Measurements from ENCODE around the gene MIAT.

Gene MIAT

DNA sequence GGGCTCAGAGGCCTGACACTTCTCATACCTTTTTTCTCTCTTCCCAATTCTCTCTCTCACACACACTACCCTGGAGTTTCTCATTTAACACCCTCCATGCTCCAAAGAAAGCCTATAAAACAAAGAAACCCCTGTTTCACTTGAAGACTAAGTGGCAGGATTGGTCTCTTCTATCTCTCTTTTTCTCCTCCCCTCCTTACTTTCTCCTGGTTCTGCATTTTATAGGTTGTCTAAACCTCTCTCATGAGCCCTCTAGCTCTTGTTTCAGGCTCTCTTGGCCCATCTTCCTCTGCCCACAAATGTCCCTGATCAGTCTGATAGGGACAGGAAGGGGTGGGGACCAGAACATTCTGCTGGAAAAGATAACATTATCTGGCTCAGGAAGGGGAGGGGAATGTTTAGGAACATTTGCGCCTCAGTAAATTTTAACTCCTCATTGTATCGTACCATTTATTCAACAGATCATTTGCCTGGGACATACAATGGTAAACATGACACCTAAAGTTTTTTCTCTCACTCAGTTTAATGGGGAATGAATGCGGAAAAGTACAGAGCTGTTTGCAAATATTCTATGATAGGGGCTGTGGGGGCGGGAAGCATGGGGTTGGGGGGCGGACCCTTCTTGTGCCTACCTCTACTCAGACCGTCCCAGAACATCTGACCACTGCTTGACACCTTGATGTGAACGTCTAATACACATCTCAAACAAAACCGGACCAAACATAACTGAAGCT is 24.8 kb upstream of the MIAT start:
- DNase-seq: no peak

DNA sequence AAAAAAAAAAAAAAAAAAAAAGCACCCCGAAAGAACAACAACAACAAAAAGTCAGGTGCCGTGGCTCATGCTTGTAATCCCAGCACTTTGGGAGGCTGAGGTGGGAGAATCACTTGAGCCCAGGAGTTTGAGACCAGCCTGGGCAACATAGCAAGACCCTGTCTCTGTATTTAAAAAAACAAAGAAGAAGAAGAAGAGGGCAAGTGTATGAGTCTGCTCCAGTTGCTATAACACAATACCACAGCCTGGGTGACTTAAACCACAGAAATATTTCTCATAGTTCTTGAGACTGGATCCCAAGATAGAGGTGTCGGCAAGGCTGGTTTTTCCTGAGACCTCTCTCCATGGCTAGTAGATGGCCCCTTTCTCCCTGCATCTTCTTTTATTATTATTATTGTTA is 23.2 kb upstream of the MIAT start:
- no peak for DNase-seq

DNA sequence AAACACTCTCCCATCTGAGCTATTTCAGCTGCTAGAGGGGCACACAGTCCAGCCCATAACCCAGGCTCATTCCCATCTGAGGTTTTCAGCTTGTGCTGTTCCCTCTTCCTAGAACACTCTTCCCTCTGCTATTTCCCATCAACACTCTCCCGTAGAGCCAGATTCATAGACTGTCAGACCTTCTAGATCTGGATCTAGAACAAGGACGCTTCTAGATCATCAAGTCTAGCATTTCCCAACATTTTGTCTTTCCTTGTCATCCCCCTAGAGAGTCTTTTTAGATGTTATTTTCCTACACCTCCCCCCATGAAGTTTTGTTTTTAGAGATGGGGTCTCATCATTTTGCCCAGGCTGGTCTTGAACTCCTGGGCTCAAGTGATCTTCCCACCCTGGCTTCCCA is 22.3 kb upstream of the MIAT start:
- DNase-seq: no peak

DNA sequence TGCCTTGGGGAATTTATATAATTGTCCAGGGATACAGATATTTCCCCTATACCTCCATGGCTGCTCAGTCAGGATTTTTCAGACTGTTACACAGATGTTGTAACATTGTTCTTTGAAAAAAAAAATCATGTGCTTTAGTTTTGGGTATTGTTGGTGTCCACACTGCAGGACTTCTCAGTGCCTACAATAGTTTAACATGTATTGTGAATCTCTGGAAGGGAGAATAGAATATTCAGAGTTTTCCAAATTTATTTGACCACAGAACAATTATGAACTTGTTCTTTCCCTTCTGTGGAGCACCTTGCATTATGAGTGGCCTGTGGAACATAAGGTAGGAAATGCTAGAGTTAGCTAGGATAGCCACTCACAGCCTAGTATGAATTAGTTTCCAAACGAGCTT is 21.1 kb upstream of the MIAT start:
- no peak for DNase-seq

DNA sequence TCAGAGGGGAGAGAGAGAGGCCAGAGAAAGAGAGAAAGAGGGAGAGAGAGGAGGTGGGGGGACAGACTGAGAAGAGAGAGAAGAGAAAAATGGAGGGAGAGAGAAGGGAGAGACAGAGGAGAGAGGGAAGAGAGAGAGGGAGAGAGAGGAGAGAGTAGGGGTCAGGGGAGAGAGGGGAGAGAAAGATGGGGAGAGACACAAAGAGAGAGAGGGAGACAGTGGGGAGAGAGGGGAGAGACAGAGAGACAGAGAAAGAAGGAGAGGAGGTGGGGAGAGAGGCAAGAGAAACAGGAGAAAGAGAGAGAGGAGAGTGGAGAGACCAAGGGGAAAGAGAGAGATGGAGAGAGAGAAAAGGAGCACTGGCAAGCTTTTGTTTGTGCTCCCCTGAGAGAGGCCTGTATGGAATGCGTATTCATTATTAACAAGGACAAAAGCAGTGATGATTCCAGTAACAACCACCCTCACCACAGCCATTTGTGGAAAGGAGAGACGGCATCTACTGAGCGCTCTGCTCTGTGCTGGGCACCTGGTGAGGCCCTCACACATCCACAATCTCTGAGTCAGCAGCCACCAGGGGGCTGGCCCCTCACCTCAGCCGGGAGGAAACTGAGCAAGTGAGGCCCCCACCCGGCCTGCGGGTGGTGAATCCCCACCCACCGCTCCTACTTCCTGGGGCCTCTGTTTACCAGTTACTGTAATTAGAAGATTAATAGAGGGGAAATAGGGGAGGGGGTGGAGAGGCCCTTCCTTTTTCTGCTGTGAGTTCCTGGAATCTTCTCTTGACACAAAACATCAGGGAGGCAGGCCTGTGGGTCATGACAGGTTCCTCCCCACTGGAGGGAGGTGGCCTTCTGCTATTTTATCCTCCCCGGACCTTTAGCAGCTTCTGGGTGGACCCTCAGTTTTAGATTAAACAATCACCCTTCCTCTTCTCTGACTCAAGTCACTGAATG is 14.6 kb upstream of the MIAT start:
- DNase-seq: no peak

DNA sequence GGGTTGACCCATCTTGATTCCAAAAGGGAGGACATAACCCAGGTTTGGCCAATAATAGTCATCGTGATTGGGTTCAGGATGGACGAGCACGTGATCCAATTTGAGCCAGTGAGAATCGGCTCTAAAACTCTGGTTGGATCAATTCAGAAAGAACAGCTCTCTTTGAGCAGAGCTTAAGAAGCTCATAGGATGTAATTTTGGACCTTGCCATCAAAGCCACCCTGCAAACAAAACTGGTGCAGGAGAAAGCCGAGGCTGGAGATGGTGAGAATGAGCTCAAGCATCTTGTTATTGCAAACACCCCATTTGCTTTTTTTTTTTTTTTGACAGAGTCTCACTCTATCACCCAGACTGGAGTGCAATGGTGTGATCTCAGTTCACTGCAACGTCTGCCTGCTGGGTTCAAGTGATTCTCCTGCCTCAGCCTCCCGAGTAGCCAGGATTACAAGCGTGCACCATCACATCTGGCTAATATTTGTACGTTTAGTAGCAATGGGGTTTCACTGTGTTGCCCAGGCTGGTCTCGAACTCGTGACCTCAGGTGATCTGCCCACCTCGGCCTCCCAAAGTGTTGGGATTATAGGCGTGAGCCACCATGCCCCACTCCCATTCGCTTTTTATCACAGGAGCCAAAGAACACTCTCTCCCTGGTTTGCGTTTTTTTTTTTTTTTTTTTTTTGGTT is 13.8 kb upstream of the MIAT start:
- no peak for DNase-seq

DNA sequence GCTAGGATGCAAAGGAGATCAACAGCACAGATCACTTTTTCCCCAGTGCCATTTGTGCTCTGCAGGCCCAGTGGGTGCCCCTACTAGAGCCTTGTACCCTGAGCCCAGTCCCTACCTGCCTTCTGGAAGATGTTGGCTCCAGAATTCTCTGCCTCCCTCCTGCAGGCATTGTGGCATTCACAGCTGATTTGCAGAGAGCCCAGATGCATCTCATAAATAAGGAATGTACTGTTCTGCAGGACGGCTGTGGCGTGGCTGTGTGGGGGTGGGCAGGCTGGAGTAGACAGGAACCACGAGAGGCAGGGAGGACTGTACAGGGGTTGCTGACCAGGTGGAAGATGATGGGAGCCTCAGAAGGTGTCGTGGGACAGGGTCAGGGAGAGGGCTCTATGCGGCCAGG is 11.2 kb upstream of the MIAT start:
- no peak for DNase-seq

DNA sequence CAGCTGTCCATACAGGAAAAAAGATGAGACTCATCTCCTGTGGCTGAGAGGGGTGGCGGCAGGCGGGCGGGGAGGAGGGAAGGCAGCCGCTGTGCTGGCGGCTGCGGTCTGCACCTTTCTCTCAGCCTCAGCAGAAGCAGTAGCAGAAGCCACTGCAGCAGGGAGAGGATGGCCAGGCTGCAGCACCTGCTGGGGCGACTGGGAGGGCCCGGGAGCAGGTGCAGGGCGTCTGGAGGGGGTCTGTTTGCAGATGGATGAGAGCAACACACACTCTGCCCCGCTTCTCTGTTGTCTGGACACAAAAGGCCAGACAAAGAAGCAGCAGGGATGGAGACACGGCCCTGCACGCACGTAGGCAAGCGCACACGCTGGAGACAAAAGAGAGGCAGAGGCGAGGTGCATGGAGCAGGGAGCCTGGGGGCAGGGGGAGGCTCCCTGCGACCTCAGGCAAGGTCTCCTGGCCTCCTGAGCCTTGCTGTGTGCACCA is 9.3 kb upstream of the MIAT start:
- no peak for DNase-seq

DNA sequence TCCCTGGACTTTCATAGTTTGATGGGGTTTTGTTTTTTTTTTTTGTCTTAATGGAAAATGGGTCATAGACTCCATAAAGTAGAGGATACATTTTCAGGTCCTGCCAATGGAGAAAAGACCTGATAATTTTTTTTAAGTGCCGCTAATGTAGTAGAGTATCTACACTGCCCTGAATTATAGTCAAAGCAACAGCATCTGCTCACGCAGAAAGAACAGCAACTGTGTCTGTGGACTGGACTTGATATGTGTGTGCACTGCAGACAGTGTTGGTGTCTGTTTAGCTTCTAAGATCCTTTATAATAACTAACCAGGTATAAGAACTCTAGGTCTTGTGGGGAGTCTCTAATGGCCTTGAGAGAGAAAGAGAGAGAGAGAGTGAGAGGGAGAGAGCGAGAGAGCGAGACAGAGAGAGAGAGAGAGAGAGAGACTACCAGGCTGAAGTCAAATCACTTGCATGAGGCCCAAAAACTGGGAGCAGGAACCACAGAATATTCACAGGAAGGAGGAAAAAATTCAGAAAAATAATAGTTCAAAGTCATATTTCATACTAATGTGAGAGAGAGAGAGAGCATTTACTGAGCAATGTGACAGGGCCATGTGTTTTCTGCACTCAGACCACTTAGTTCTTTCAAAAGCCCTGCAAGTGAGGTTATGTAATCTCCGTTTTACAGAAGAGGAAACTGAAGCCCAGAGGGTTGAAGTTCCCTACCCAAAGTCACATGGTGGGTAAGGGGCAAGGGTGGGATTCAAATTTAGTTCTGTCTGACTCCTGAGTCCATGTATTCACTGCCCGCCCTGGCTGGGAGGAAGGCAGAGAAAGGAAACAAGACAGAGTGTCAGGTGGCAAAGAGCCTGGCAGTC is 8.6 kb upstream of the MIAT start:
- DNase-seq: no peak

DNA sequence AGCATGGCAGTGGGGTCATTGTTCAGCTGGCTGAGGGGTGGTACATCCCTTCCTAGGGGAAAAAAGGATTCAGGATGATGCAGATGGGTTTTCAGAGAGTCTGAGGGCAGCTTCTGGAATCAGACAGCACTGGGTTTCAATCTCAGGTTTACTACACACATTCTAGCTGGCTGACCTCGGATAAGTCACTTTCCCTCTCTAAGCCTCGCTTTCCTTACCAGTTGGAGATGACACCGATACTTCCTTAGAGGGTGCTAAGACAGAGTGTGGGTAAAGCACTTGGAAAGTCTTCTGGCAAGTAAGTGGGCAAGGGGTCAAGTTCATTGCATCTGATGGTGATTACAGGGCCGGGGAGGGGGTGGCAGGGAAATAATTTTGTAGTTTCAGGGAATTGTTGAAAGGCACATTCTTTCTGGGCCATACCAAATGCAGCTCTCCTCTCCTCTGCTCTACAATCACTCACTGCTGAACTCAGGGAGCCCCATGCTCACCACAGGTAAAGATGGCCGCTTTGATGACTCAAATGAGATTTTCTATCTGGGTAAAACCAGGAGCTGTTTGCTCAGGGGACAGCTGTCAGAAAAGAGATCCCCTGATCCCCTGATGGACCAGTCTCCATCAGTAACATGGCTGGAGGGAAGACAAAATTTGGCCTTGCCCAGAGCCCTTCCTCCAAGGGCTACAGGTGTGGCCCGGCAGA is 6.5 kb upstream of the MIAT start:
- DNase-seq: no peak

DNA sequence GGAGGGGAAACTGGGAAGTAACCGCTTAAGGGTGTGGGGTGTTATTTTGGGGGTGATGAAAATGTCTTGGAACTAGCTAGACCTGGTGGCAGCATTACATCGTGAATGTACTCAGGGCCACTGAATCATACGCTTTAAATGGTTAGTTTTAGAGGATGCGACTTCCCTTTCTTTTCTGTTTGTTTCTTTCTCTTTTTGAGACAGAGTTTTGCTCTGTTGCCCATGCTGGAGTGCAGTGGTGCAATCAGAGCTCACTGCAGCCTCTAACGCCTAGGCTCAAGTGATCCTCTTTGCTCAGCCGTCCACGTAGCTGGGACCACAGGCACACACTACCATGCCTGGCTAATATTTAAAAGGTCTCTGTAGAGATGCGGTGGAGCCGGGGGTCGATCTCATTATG is 5.6 kb upstream of the MIAT start:
- DNase-seq: no peak

DNA sequence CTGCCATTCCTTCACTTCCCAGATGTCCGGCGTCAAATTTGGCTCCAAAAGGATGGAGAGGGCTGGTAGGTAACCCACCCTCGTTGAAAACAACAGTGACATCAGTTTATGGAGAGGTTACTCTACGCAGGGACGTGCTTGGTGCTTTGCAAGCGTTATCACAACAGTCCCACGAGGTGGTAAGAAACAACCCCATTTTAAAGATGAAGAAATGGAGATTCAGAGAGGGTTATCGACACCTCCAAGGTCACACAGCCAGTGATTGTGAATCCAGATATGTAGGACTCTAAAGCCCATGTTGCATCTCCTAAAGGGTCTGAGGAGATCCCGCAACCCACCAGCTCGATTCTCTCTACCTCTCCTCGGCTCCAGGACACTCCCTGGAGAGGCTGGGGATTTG is 773 bp downstream of the MIAT start:
- DNase-seq: no peak

DNA sequence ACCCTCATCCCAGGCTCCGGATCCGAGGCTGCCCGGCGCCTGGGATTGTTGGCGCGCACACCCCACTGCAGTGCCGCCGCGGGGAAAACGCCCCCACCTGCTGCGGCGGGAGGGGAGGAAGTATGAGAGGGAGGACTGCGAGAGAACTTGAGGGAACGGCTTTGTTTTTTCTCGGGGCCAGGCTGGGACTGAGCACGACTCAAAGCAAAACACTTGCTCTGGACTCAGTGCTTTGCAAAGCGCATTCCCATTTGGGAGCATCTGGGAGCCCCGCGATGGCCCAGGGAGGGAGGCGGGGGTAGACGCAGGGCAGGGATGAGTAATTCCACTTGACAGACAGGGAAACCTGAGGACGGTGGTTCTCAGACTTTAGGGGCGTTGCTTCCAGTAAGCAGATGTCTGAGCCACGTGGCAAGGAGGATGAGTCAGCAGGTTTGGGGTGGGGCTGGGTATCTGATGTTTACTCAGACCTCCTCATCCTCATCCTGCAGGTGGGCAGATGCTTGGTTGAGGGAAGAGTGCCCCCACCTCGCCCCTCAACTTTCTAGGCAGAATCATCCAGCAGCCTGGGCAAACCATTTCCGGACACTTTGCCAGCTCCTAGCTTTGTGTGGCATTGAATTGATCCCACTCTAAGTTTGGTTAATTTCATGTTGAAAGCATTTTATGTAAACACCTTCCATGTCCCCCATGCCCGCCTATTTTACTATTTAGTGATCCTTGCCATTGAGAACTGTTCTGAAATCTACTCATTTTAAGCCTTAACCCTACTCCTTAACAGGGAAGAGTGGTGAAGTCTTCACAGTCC is 1.5 kb downstream of the MIAT start:
- peak; percentile 84 for DNase-seq

DNA sequence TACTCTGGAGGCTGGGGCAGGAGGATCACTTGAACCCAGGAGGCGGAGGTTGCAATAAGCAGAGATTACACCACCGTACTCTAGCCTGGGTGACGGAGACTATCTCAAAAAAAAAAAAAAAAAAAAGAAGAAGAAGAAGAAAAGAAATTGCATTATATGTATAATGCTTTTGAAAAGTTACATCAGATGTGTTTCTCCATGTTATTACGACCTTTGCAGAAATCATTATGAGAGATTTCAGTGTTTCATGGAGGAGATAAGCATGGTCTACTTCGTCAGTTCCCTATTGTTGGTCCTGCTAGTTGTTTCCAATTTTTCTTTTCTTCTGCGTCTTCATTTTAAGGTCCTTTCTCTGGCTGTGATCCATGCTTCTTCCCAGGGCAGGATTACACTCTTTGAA is 3.0 kb downstream of the MIAT start:
- no peak for DNase-seq

DNA sequence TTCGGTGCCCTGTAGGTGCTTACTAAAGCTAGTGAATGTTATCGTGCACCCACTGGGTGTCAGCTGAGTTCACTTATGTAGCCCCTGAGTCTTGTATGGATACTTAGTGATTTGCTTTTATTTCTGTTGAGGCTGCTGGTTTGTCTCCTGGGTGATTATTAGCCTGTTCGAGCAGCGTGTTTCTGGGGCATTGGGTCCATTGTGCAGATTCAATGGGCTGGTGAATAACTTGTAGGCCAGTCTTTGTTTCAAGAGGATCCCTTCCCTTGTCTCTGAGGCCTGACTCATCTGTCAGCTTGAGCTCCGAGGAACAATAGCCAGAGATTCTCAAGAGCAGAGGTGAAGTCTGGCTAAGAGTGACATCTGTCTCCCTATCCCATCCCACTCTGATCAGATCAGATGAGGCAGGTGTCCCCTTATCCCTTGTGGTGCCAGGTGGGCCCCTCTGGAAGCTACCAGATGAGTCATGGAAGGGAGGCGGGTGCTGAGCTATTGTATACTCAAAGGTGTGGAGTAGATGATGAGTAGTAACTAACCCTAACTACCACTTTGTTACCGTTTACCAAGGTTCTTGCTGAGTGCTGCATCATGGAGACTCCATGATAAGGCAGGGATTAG is 3.7 kb downstream of the MIAT start:
- no peak for DNase-seq

DNA sequence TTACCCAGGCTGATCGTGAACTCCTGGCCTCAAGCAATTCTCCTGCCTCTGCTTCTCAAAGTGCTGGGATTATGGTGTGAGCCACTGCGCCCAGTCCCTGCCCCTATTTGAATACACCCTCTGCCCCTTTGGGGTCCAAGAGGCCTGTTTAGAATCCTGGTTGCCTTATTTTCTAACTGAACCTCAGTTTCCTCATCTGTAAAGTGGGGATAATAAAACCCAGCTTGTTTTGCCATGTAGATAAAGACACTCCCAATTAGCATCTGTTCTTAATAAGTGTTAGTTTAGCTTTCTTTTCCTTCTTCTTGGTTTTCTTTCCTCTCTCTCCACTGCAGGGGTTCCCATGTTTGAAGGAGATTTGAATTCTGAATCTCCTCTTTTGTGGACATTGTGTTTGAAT is 4.8 kb downstream of the MIAT start:
- DNase-seq: no peak

DNA sequence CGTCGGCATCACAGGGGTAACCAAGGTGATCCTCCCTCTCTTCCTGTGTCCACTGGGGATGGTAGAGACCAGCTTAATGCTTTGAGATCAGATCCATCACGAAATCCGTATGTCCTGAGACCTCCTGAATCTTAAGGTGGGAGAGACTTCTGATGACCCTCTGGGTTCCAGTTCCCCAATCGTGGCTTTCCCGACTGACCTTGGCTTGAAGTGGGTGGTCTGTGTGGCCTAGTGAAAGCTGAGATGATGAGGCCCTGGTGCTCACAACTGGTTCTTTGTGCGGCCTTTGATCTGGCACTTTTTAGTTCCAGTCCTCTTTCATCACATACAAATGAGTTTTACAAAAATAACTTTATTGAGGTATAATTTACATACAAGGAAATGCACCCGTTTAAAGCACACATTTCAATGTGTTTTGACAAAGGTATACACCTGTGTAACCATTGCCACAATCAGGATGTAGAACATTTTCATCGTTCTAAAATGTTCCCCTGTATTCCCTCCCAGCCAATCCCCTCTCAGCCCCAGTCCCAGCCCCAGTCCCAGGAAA is 6.1 kb downstream of the MIAT start:
- DNase-seq: no peak

DNA sequence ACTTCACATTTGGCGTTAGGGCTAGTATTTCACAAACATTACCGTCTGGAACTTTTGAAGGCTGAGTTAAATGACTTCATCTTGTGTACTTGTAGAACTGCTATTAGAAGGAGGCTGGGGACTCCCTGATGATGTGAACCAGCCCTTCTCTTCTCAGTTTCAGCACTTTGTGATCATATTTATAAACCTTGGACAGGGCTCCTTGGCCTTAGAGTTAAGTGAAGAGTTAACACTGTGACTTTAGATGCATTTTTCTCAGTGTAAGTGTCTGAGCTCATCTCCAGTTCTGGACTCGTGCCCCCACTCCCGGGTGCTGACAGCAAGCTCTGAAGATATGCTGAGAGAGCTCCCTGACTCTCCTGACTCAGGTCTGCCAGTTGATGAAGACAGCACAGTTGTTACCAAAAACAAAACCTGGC is 8.4 kb downstream of the MIAT start:
- DNase-seq: no peak

DNA sequence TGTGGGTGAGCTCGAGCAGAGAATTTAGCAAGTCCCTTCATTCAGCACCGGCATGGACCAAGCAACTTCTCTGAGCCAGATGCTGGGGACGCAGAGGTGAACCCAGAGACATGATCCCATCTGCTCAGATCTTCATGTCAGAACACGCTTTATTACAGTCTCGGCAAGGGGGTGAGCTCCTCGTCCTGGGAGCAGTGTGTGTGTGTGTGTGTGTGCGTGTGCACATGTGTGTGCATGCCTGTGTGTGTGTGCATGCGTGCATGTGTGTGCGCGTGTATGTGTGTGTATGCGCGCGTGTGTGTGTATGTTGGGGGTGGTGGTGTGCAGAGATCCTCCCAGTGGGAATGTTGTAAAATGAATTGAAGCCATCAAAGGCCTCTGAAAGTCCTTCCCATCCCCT is 9.8 kb downstream of the MIAT start:
- no peak for DNase-seq

DNA sequence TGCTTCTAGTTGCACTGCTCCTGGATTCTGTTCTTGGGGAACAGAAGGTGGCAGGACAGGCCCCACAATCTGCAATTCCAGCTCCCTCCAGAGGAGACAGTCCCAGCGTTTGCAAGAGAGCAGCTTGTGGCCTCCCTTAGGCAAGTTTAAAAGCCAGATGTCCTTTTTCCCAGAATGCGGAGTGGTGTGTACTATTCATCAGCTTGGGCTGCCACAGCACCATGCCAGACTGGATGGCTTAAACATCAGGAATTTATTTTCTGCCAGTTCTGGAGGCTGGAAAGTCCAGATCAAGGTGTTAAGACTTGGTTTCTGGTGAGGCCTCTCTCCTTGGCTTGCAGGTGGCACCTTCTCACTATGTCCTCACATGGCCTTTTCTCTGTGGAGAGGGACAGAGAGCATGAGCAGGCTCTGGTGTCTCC is 11.7 kb downstream of the MIAT start:
- DNase-seq: peak; percentile 83
